Activated naive CD4-positive, alpha-beta T cell treated with anti-CD3 and anti-CD28 coated beads, Interleukin-2, amount 50 U/mL, for 24 hours (primary cell): Measurements from ENCODE around the gene AMER2.

Experiments
- H3K27ac Mint-ChIP-seq: one replicate; pipeline ENCODE4 v1.8.0; 2021; ENCODE audit warnings: mild to moderate bottlenecking, mixed read lengths
- H3K27me3 Mint-ChIP-seq: one replicate; pipeline ENCODE4 v1.8.0; 2021; ENCODE audit warnings: mixed read lengths
- H3K36me3 Mint-ChIP-seq: one replicate; pipeline ENCODE4 v1.8.0; 2021; ENCODE audit warnings: mixed read lengths
- H3K4me1 Mint-ChIP-seq: one replicate; pipeline ENCODE4 v1.8.0; 2021; ENCODE audit warnings: mixed read lengths
- H3K4me3 Mint-ChIP-seq: one replicate; pipeline ENCODE4 v1.8.0; 2021; ENCODE audit warnings: mild to moderate bottlenecking, mixed read lengths
- H3K9me3 Mint-ChIP-seq: one replicate; pipeline ENCODE4 v1.8.0; 2021; ENCODE audit warnings: mixed read lengths

AMER2 gene

GRCh38 chr13:25192052-25192451 is 20.0 kb upstream of the AMER2 start:
- Mint-ChIP-seq H3K27me3 (peaks cover 26% of the 10 kb centered on the region), H3K4me3 (no peak overlapping the region), H3K4me1 (no peaks in the 10 kb centered on the region), H3K9me3 (no peaks in the 10 kb centered on the region), H3K27ac (no peak overlapping the region), H3K36me3 (no peaks in the 10 kb centered on the region)

- Mint-ChIP-seq H3K27me3 (peaks cover 29% of the 10 kb centered on the region), H3K9me3 (no peaks in the 10 kb centered on the region)
These were observed 18.7 kb upstream of the AMER2 start for GRCh38 chr13:25190771-25191170.

DNA sequence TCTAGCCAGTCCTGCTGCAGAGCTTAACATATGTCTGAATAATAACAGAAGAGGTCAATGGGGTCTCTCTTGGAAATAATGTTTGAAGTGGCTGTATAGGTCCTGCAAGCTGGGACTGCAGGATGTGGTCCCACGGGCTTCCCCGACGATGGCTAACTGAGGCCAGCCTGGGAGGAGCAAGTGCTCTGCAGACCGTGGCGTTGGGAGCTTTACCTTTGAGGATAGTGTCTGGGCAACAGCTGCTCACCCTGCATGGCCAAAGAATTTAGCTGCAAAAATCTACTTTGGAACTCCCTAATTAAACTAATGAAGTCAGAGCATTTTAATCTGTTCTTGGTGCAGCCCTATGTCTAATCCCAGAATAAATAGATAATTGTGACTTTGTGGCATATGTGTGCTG is 18.2 kb upstream of the AMER2 start:
- Mint-ChIP-seq H3K4me3 (no peak overlapping the region), H3K27ac (no peak overlapping the region), H3K36me3 (no peaks in the 10 kb centered on the region), H3K9me3 (no peaks in the 10 kb centered on the region), H3K27me3 (peaks cover 30% of the 10 kb centered on the region), H3K4me1 (no peaks in the 10 kb centered on the region)

More at GRCh38 chr13:25190771-25191170, 18.7 kb upstream of the AMER2 start:
- Mint-ChIP-seq H3K4me3 (no peak overlapping the region), H3K4me1 (no peaks in the 10 kb centered on the region), H3K36me3 (no peaks in the 10 kb centered on the region), H3K27ac (no peak overlapping the region)

DNA sequence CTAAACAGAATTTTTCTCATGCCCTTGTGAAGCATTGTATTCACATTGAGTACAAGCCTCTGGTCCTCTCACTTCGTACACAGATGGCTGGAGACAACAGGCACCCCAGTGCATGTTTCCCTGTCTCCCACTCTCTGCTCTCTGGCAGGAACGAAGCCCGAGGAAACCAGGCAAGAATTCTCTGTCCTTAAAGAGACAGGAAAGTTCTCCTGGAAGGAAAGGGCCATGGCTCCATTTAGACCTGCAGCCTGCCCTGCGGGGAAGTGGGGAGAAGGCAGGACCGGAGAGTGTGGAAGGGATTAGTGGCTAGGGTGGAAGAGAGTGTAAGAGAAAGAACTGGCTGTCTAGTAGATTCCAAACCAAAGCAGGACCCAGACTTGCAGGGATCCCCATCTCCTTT is 15.5 kb upstream of the AMER2 start:
- Mint-ChIP-seq H3K4me1 (no peaks in the 10 kb centered on the region), H3K36me3 (no peaks in the 10 kb centered on the region), H3K27ac (no peak overlapping the region), H3K27me3 (peaks cover 22% of the 10 kb centered on the region), H3K9me3 (no peaks in the 10 kb centered on the region), H3K4me3 (no peak overlapping the region)

- no peak overlapping the region for H3K4me3 Mint-ChIP-seq
- H3K36me3 Mint-ChIP-seq = no peaks in the 10 kb centered on the region
- H3K27me3 Mint-ChIP-seq = peaks cover 23% of the 10 kb centered on the region
These were observed 14.1 kb upstream of the AMER2 start for GRCh38 chr13:25186187-25186586.

DNA sequence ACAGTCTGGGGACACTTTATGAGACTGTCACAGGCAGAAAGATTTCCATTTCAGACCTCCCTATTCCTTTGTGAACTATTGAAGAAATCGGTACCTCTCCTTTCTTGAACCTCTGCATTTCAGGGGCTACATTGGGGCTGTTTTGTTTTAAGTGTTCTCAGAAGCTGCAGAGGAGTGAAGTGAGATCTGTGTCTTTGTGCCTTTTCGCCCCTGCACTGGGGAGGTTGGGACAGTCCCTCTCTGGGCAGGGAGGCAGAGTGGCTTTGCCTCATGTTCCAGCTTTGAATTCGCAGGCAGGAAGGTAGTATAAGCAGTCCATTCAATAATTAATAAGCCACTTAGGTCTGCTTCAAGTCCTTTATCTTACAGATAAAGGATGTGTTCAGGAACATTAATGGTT is 9.5 kb upstream of the AMER2 start:
- H3K27me3 Mint-ChIP-seq = peaks cover 29% of the 10 kb centered on the region
- H3K36me3 Mint-ChIP-seq = no peaks in the 10 kb centered on the region
- no peak overlapping the region for H3K27ac Mint-ChIP-seq
- no peak overlapping the region for H3K4me3 Mint-ChIP-seq
- no peaks in the 10 kb centered on the region for H3K4me1 Mint-ChIP-seq
- H3K9me3 Mint-ChIP-seq = no peaks in the 10 kb centered on the region

More at GRCh38 chr13:25186187-25186586, 14.1 kb upstream of the AMER2 start:
- H3K9me3 Mint-ChIP-seq = no peaks in the 10 kb centered on the region
- no peaks in the 10 kb centered on the region for H3K4me1 Mint-ChIP-seq
- no peak overlapping the region for H3K27ac Mint-ChIP-seq

- H3K9me3 Mint-ChIP-seq = no peaks in the 10 kb centered on the region
- H3K27me3 Mint-ChIP-seq = peaks cover 30% of the 10 kb centered on the region
- H3K27ac Mint-ChIP-seq = no peak overlapping the region
- no peak overlapping the region for H3K4me3 Mint-ChIP-seq
- no peaks in the 10 kb centered on the region for H3K4me1 Mint-ChIP-seq
- no peaks in the 10 kb centered on the region for H3K36me3 Mint-ChIP-seq
These were observed 8.9 kb upstream of the AMER2 start for GRCh38 chr13:25180775-25181537.

DNA sequence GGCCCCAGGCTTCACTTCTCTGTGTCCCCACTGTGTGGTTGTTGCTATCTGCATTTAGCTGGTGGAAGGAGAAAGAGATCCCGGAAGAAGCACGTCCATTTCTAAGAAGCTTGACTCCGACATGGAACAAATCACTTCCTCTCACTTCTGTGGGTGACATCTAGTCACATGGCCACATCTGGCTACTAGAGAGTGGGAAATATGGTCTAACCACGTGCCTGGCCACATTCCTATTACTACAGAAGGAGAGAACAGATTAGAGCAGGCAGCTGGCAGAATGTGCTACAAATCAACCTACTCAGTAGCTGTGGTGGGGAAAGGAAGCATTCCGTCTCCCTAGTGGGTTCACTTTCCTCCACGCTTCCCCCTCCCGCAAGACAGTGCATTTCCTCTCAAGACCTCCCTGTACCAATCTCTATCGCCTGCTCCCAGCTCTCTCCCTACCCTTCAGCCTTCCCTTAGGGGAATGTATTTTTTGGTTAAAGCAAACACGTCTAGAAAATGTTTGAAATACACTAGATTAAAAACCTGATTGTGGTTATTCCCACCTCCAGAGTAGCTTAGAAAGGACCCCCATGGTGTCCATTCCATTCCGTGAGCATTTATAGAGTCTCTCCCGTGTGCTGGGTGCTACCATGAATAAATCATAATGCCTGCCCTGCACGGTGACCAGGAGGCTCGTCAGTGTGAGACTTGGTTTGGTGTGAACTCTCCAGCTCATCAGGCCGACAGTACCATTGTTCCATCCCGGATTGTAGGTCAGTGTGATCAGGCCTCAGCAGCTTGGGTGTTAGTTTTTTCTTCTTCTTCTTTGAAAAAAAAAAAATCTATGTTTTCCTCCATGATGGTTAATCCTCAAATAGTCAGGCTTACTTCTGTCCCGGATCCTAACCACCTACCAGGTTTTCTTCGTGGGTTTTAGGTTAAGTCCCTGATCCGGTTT is 8.0 kb upstream of the AMER2 start:
- Mint-ChIP-seq H3K27ac (no peak overlapping the region), H3K27me3 (peaks cover 28% of the 10 kb centered on the region), H3K9me3 (no peaks in the 10 kb centered on the region), H3K36me3 (no peaks in the 10 kb centered on the region), H3K4me1 (no peaks in the 10 kb centered on the region), H3K4me3 (no peak overlapping the region)

DNA sequence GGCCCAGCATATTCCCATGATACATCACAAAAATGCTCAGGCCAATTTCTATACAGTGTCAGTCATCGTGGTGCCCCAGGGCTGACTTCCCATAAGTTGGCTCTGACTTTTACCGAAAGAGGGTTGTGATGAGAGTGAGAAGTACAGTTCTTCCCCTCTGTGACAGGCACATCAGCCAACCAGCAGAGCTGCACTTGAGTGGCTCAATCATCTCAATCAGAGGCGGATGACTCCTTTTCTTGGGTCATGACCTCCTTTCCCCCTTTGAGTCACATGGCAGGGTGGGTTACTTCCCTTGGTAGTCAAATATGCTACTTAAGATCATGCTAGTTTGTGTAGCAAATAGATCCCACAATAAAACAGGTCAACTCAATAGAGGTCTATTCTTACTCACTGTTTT is 6.9 kb upstream of the AMER2 start:
- Mint-ChIP-seq H3K4me3 (no peak overlapping the region), H3K27me3 (peaks cover 32% of the 10 kb centered on the region), H3K36me3 (no peaks in the 10 kb centered on the region), H3K9me3 (no peaks in the 10 kb centered on the region), H3K27ac (no peak overlapping the region), H3K4me1 (no peaks in the 10 kb centered on the region)

DNA sequence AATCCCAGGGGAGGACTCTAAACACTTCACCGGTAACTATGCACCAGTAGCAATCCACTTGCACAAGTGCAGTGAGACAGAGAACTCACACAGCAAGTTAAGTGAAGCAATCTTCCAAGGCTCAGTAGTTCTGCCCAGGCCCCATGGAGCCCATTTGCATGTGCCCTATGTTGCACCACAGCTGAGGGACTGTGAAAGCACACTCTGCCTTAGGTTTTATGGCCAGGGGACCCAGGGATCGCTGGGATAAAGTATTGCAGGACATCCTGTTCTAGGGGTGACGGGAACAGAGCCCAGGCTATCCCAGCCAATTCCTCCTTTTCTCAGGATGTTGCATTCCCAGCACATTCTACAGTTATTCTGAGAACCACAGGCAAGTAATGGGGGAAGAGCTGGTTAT is 6.0 kb upstream of the AMER2 start:
- Mint-ChIP-seq H3K36me3 (no peaks in the 10 kb centered on the region), H3K4me3 (no peak overlapping the region), H3K4me1 (no peaks in the 10 kb centered on the region), H3K27me3 (peaks cover 40% of the 10 kb centered on the region), H3K9me3 (no peaks in the 10 kb centered on the region), H3K27ac (no peak overlapping the region)

- no peak overlapping the region for H3K4me3 Mint-ChIP-seq
- H3K4me1 Mint-ChIP-seq = no peaks in the 10 kb centered on the region
- H3K9me3 Mint-ChIP-seq = no peaks in the 10 kb centered on the region
- no peak overlapping the region for H3K27ac Mint-ChIP-seq
- H3K36me3 Mint-ChIP-seq = no peaks in the 10 kb centered on the region
- peaks cover 43% of the 10 kb centered on the region for H3K27me3 Mint-ChIP-seq
These were observed 5.5 kb upstream of the AMER2 start for GRCh38 chr13:25177636-25178035.

GRCh38 chr13:25177012-25177411 is 4.9 kb upstream of the AMER2 start:
- no peaks in the 10 kb centered on the region for H3K36me3 Mint-ChIP-seq
- H3K27ac Mint-ChIP-seq = no peak overlapping the region
- H3K27me3 Mint-ChIP-seq = peaks cover 45% of the 10 kb centered on the region
- H3K4me3 Mint-ChIP-seq = no peak overlapping the region
- no peaks in the 10 kb centered on the region for H3K9me3 Mint-ChIP-seq
- peaks cover 2% of the 10 kb centered on the region for H3K4me1 Mint-ChIP-seq

GRCh38 chr13:25175431-25175830 is 3.3 kb upstream of the AMER2 start:
- Mint-ChIP-seq H3K27me3 (peaks cover 50% of the 10 kb centered on the region), H3K9me3 (no peaks in the 10 kb centered on the region), H3K27ac (no peak overlapping the region), H3K36me3 (no peaks in the 10 kb centered on the region), H3K4me1 (peaks cover 11% of the 10 kb centered on the region), H3K4me3 (no peak overlapping the region)

- H3K4me1 Mint-ChIP-seq = peaks cover 11% of the 10 kb centered on the region
- peaks cover 52% of the 10 kb centered on the region for H3K27me3 Mint-ChIP-seq
- no peaks in the 10 kb centered on the region for H3K9me3 Mint-ChIP-seq
- H3K27ac Mint-ChIP-seq = no peak overlapping the region
- H3K36me3 Mint-ChIP-seq = no peaks in the 10 kb centered on the region
- no peak overlapping the region for H3K4me3 Mint-ChIP-seq
These were observed 2.9 kb upstream of the AMER2 start for GRCh38 chr13:25175026-25175425.

DNA sequence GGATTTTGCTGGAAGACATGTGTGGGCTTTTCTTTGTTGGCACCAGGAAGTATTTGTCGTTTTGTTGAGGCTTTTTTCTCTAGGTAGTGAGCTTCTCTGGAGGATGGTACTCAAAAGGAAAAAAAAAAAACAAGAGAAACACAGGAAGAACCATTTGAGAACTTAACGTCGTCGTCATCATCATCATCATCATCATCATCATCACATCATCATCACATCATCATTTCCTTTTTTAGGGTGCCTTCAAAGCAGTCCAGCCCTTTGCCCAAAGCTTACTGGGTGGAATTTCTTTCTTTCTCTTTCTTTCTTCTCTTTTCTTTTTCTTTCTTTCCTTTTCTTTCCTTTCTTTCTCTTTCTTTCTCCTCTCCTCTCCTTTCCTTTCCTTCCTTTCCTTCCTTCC is 2.2 kb upstream of the AMER2 start:
- H3K27ac Mint-ChIP-seq = no peak overlapping the region
- no peak overlapping the region for H3K4me3 Mint-ChIP-seq
- peaks cover 11% of the 10 kb centered on the region for H3K4me1 Mint-ChIP-seq
- H3K36me3 Mint-ChIP-seq = no peaks in the 10 kb centered on the region
- no peaks in the 10 kb centered on the region for H3K9me3 Mint-ChIP-seq
- H3K27me3 Mint-ChIP-seq = peaks cover 59% of the 10 kb centered on the region

DNA sequence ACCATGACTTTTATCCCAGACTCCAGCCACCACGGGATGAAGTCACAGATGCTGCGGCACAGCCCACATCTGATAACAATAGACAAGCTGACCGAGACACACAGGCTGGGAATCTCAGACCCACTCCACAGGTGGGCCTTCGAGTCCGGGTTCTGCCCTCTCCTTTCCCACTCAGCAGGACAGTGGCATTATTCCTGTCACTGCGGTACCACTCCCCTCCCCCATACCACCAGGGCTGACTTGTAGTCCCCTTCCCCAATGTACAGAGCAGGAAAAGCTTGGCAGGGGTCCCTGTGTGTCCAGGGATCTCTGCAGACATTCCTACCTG is 179 bp upstream of the AMER2 start:
- Mint-ChIP-seq H3K4me3 (no peak overlapping the region), H3K4me1 (peaks cover 11% of the 10 kb centered on the region), H3K27me3 (peaks cover 46% of the 10 kb centered on the region), H3K36me3 (no peaks in the 10 kb centered on the region), H3K27ac (no peak overlapping the region), H3K9me3 (no peaks in the 10 kb centered on the region)
